C4-2B (cell line): ENCODE measurements around the gene EXOC3L1.

Experiments used
- ZFX ChIP-seq: fragments of 450-650 bp; IDR thresholded peaks from 2 replicates; pipeline ENCODE4 v1.6.1; 2017
- TF ChIP-seq, protein P1 (sequence below): fragments of 450-650 bp; conservative IDR thresholded peaks from 2 replicates; pipeline ENCODE4 v1.5.1; 2017; ENCODE audit warnings: mild to moderate bottlenecking

DNA sequence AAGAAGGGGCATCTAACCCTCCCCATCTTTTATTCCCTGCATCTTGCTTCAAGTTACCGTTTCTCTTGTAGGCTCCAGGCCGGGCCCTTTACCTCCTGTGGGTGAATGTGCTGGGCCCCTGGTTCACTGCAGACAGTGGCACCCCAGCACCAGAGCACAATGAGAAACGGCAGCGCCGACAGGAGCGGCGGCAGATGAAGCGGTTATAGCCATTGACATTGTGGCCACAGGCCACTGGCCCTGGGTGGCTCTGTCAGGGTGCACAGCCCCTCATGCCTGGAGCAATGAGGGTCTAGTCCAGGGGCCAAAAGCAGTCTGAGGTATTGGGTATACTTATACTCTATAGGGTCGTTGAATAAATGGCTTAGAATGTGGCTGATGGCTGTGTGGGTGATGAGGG lies 39.0 kb upstream of the EXOC3L1 start:
- TF ChIP-seq, protein P1, sequence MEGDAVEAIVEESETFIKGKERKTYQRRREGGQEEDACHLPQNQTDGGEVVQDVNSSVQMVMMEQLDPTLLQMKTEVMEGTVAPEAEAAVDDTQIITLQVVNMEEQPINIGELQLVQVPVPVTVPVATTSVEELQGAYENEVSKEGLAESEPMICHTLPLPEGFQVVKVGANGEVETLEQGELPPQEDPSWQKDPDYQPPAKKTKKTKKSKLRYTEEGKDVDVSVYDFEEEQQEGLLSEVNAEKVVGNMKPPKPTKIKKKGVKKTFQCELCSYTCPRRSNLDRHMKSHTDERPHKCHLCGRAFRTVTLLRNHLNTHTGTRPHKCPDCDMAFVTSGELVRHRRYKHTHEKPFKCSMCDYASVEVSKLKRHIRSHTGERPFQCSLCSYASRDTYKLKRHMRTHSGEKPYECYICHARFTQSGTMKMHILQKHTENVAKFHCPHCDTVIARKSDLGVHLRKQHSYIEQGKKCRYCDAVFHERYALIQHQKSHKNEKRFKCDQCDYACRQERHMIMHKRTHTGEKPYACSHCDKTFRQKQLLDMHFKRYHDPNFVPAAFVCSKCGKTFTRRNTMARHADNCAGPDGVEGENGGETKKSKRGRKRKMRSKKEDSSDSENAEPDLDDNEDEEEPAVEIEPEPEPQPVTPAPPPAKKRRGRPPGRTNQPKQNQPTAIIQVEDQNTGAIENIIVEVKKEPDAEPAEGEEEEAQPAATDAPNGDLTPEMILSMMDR = no peak
- no peak for TF ChIP-seq ZFX
